Activated gamma-delta T cell treated with Interleukin-2 at 50 U/mL for 16 hours (primary cell): Measurements from ENCODE around the gene GSTT2B.
A peak's percentile ranks its signal among the peaks of the same experiment; 100 is the strongest.
"Not testable (repeated sequence)": the region's sequence is repeated elsewhere in the genome, so short reads cannot be mapped to it uniquely, and the experiment has no call there.

Experiments
- DNase-seq: peaks from one replicate; pipeline ENCODE4 v3.0.0-alpha.2; 2020

GSTT2B gene

DNA sequence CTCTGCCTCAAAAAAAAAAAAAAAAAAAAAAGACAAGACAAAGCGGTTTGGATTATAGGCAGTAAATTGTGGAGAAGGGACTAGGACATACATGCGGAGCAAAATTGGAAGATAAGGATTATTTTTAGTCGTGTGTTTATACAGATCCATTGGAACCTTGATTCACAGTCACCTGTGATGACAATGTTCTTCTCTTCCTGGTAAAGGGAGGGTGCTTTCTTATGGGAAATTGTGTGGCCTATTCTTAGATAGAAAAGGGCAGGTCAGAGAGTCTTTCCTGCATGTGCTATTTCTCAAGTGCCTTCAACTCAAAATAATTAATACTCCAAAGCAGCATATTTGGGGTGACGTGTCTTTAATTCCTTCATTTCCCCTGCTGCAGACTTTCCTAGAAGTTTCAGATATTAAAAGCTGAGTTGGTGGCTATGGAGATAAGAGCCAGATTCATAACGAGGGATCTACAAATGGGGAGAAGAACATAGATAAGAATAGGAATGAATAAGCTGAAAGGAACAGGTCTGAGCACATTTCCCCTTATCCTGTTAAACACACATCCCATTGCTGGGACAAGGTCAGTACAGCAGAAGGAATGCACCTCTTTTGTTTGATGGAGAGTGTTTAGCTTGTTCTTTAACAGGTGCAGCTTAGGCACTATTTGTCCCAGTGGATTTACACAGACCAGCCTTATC, 22.5 kb downstream of the GSTT2B start:
- DNase-seq, result no peak

DNA sequence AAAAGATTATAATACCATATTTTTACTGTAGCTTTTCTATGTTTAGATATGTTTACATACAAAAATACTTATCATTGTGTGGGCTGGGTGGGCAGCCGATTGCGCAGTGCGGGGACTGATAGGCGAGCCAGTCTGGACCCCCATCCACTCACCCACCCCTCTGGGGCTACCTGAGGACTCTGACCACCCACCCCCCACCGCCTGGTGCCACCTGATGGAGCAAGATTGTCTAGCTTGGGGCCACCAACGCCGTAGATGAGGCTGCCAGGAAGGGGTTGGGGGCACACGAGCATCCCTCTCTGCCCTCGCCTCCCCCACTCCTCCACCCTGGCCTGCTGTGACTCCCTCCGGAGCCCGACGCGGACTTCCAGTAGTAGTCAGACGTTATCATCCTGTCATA, 34.4 kb downstream of the GSTT2B start:
- no peak for DNase-seq

DNA sequence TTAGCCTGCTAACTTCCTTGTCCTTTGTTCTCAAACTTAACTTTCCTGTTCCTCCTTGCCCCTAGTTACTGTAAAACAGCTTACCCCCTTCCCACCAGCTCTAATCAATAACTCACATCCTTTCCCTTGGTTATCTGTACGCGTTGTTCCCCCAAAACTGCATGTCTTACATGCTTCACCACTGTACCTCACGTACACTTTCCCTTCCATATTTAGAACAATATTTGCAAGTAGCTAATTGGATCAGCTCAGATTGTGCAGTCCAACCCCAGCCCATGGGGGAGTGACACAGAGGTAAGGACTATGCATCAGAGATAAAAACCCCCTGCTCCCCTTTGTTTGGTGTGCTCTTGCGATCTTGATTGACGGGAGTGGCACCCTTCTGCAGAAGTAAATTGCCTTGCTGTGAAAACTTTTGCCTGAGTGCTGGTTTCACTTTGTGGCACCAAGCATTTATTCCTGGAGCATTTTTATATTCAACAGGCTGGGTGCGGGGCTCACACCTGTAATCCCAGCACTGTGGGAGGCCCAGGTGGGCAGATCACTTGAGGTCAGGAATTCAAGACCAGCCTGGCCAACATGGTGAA, 35.9 kb downstream of the GSTT2B start:
- DNase-seq, result no peak

DNA sequence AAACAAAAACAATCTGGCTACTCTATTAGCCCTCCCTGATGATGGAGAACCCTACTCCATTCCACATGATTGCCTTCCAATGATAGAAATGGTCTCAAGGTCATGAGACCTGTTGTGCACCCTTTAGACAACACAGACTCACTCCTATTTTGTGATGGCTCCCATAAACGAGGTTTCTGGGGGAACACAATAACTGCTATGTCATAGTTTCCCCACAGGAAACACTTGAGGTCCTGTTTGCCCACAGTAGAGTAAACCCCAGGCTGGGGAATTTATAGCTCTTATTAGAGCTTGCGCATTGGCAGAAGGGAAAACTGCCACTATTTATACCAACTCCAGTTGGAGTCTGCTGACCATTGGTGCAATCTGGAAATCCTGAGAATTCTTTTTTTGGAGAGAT, 38.1 kb downstream of the GSTT2B start:
- no peak for DNase-seq

DNA sequence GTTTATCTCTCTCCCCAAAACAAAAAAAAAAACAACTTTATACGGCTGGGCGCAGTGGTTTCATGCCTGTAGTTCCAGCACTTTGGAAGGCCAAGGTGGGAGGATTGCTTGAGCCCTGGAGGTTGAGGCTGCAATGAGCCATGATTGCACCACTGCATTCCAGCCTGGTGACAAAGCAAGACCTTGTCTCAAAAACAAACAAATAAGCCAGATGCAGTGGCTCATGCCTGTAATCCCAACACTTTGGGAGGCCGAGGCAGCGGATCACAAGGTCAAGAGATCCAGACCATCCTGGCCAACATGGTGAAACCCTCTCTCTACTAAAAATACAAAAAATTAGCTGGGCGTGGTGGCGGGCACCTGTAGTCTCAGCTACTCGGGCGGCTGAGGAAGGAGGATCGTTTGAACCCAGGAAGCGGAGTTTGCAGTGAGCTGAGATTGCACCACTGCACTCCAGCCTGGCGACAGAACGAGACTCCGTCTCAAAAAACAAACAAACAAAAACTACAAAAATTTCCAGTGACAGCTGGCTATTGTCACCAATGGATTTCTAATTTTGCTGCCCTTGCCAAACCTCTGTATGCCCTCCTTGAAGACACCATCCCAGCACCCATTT, 39.3 kb downstream of the GSTT2B start:
- not testable (repeated sequence) for DNase-seq

DNA sequence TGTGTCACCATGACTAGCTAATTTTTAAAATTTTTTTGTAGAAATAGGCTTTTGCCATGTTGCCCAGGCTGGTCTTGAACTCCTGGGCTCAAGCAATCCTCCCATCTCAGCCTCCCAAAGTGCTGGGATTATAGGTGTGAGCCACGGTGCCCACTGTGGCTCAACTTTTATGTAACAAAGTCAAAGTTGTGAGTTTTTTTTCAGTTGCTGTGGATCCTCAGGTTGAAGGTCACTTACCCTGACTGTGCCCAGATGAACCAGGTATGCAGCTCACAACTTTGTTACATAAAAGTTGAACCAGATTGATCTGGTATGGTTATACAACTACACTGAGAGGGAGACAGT, 40.8 kb downstream of the GSTT2B start:
- not testable (repeated sequence) for DNase-seq

DNA sequence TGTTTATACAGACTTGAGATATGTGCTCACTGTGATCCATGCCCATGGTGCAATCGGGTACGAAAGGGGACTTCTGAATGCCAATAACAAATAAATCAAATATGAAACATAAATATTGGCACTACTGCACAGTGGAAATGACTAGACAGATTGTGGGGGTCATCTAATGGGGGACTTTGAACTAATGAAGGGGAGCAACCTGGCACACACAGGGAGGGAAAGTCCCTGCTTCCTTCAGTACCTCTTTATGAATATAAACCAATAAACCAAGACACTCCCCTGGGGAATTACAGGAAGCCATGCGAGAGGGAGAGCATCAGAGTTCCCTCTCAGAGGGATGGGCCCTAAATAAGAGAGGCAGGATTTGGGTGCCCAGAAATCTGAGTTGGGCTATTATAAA, 45.7 kb downstream of the GSTT2B start:
- DNase-seq, result no peak

DNA sequence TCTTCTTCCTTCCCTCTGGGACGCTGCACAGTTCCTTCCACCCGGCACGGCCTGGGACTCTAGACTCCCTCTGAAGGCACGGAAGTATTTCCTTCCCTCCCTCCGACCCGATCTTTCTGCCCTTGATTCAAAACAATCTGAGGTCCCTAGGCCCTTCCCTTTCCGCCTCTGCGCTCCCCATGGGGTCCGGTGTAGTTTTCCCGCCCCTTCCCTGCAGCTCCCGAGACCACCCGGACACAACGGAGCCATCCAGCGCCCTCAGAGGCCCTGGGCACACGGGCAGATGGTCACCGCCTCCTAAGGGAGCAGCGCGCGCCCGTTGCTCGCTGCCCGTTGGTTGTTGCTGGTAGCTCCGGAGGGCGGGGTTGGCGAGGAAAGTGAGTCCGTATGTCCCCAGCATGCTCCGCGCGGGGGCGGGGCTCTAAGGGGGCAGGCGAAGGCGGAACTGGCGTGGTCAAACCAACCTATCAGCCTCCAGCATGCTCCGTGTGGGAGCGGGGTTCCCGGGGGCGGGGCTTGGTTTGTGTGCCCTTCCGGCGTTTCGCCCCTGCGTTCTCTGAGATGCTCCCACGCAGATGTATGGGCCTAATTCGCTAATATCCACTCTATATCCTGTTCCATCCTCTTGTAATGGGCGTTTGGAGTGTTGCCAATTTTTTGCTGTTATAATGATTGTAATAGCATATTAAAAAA, 47.2 kb downstream of the GSTT2B start:
- DNase-seq, result peak; percentile 99

DNA sequence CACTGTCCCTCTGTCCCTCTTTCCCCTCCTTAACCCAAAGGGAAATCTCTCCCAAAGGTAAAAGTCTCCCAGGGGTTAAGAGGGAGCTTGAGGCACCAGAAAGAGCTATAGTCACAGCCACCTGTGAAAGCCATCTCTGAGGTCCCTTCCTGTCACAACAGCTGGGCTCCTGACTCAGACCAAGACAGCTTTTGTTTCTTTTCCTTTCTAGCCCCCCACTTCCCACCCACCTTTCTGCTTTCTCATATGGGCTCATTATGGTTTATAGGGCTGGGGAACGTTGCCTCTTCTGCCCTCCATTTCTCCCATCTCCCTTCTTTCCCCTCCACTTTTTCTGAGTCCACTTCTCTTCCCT, 47.7 kb downstream of the GSTT2B start:
- no peak for DNase-seq

DNA sequence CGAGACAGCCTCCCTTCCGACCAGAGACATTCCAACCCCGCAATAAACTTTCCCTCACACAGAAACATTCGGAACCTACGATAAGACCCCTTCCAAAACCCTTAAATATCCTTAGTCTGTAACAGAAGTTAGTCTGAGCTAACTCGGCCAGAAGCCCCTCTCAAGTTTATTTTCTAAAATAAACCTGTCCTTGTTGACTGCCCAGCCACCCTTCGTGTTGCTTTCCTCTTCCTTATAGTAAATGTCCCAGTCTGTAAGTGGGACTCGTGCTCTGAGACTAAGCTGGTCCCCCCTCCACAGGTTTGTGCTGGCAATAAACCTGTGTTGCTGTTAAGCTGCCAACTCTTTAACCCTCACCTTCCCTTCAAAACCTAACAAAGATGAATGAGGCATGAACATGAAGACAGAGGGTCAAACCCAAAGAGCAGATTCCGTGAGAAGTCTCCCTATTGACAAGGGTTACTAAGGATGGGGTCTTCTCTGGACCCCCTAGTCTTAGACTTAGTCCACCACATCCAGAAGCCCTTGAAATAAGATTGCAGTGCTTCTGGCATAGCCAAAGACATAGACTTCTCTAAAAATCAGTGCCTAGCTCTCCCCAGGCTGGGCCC, 48.6 kb downstream of the GSTT2B start:
- no peak for DNase-seq

DNA sequence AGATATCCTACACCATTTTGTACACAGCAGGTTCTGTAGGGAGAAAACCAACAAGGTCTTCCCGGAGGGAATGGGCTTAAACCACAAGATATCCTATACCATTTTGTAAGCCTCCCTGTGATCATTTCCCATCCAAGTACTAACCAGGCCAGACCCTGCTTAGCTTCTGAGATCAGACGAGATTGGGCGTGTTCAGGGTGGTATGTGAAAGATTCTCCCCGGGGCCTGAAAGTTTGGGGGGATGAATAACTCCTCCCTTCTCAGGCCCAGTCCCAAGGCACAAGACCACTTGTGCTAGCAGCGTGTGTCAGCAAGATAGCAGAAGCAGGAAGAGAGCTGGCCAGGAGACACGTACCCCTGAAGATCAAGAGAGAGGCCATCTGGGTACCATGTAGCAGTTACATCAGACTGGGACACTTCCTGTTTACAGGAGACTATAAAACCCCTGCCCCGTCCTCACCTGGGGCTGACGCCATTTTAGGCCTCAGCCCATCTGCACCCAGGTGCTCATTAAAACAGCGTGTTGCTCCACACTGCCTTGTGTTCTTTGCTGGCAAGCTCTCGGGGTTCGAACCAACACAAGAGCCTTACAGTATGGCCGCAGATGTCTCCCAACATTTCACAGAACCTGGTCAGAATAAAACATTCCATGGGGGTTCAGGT, 49.5 kb downstream of the GSTT2B start:
- DNase-seq, result no peak

DNA sequence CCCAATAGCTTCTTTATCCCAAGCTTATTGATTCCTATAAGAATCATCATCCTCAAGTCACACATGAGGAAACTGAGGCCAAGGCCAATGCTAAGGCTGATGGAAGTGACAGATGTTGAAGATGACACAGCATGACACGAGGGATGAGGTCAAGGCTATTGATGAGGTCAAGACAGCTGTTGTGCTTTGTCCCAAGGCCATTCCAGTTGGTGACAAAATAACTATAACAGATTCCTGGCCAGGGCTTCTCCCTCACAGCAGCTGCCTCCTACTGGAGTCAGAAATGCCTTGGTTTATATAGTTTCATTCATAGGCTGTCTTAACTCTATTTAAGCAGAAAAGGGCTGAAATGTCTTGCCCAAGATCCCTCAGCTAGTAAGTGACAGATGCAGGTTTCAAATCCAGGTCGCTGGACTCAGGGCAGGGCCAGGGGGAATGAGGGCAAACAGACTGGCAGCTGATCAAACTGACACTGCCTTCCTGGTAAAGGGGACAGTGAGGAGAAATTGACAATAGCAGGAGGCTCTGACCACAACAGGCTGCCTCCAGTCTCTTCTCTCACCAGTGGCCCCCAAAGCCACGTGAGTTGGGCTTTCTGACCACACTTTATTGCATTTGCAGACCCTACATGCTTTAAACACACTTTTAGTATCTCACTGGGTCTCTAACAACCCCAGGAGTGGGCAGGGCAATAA, 50.4 kb downstream of the GSTT2B start:
- DNase-seq, result no peak

DNA sequence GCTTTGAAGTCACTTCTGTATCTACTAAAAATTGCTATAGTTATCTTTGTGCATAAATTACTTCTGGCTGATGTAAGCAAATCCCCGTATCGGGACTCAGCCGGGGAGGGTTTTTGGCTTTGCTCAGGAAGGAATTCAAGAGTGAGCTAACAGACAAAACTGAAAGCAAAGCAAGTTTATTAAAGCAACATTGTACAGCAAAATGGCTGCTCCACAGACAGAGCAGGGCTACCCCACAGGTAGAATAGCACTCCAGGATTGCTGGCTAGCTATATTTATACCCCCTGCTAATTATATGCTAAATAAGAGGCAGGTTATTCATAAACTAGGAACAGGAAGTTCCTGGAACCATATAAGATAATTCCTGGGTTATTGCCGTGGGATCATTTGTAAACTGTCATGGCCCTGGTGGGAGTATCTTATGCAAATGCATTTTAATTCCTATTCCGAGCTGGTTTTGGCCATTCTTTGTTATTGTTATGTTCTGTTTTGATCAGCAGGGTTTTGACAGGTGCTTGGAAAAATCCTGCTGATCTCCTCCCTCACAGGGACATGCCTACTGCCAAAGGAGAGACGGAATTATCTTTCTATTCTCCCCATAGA, 51.6 kb downstream of the GSTT2B start:
- no peak for DNase-seq

DNA sequence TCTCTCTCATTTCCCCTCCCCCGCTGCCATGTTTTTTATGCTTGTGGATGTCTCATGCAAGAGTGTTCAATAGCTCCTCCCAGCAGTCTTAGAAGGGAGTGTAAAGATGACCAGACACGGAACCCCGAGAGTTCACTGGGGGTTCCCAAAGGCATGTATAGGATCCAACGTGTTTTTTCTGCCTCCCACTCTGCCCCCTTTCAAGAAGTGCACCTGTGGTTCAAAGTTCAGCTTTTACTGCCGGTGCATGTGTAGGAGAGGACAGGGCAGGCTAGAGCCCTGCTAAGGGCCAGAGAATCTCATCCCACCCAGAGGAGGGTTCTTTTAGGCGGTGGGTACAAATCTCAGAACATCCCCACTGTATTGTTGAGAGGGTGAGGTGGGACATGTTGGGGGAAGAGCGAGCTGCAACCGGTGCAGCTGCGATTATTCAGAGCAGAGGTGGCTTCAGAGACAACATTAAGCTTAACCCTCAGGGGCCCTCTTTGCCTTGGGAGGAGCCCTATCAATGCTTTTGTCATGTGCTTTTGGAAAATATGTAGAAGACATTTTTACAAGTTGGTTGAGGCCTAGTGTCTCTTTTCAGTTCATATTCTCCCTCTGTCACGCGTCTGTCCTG, 52.3 kb downstream of the GSTT2B start:
- no peak for DNase-seq

DNA sequence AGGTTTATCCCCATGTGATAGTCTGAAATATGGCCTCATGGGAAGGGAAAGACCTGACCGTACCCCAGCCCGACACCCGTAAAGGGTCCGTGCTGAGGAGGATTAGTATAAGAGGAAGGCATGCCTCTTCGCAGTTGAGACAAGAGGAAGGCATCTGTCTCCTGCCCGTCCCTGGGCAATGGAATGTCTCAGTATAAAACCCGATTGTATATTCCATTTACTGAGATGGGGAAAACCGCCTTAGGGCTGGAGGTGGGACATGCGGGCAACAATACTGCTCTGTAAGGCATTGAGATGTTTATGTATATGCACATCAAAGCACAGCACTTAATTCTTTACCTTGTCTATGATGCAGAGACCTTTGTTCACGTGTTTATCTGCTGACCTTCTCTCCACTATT, 53.6 kb downstream of the GSTT2B start:
- not testable (repeated sequence) for DNase-seq
